ENCODE measurements around the gene PAGE2B.
"Not testable (repeated sequence)": the region's sequence is repeated elsewhere in the genome, so short reads cannot be mapped to it uniquely, and the experiment has no call there.

The PAGE2B gene

DNA sequence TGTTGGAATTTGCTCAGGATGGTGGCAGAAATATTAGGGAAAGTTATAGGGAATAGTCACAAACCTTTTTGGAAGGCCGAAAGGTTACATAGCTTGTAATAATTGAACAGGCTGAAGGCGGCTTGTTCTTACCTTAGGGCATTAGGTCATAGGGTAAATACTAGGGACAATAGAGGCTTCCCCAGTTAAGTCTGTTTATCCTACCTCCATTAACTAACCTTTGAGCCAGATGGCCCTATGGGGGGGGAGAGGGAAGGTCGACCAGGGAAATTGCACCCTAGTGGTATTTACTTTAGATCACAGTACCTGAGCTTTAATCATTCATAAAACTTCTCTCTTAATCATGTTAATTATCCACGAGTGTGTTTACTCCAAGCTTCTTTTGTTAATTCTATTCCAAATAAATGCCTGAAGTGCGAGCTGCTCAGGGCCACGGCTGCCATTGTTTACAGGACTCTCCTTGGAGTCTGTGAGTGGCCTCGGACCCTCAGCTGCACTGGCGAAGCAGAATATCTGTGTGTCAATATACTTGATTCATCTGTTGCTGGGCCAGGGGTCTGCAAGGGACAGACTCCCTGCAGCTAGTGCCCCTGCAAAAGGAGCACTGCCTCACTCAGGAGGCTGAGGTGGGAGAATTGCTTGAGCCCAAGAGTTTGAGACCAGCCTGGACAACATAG, 36.9 kb downstream of the PAGE2B start:
- no peak for FAIRE-seq

GRCh38 chrX:55116589-55116988, 41.8 kb downstream of the PAGE2B start:
- FAIRE-seq = not testable (repeated sequence)

GRCh38 chrX:55118574-55118973, 43.7 kb downstream of the PAGE2B start:
- FAIRE-seq = no peak

GRCh38 chrX:55119271-55119670, 44.4 kb downstream of the PAGE2B start:
- no peak for FAIRE-seq

- FAIRE-seq = no peak
Observed at GRCh38 chrX:55119712-55120111, 44.9 kb downstream of the PAGE2B start.

- no peak for FAIRE-seq
Observed at GRCh38 chrX:55120761-55121358, 46.0 kb downstream of the PAGE2B start.

DNA sequence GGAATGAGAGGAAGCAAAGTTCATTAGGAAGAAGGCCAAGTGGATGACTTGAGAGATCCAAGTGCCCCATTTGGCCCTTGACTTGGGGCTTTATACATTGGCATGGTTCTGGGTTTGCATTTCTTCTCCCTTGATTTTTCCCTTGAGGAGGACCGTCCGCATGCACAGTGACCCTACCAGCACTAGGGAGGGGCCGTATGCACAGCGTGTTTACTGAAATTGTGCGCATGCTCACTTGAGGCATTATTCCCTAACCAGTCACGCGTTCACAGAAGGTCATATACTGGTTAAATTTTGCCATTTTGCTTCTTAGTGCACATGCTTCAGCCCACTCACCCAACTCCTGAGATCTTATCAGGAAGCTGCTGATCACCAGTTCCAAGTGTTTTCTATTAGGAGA, 49.1 kb downstream of the PAGE2B start:
- no peak for FAIRE-seq

DNA sequence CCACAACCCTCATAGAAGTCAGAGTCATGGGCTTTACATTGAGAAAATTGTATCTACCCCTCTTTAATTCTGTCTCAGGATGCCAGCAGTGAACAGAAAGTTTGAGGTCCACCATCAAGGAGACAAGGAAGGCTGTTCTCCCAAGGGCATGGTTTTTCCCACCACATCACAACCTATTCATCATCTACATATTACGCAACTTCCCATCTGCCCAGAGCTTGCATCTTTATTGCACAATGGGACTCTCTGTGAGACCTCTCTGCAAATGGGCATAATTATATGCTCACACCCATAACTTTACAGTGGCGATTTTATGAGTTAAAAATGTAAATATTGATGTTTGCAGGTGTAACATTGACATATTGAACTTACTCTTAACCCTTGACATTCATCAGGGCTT, 52.9 kb downstream of the PAGE2B start:
- no peak for FAIRE-seq
